22Rv1 (cell line): ENCODE results near the gene GNA15.

ENCODE experiments used
- H3K27ac ChIP-seq: fragments of 450-650 bp; 2 replicates; pipeline ENCODE4 v1.5.1; 2017
- CTCF ChIP-seq: fragments of 450-650 bp; IDR thresholded peaks from 2 replicates; pipeline ENCODE4 v1.5.1; 2017; ENCODE audit warnings: mild to moderate bottlenecking
- ZFX ChIP-seq: fragments of 450-650 bp; IDR thresholded peaks from 2 replicates; pipeline ENCODE4 v1.6.1; 2017; ENCODE audit warnings: antibody characterized with exemption, borderline replicate concordance

Gene GNA15

DNA sequence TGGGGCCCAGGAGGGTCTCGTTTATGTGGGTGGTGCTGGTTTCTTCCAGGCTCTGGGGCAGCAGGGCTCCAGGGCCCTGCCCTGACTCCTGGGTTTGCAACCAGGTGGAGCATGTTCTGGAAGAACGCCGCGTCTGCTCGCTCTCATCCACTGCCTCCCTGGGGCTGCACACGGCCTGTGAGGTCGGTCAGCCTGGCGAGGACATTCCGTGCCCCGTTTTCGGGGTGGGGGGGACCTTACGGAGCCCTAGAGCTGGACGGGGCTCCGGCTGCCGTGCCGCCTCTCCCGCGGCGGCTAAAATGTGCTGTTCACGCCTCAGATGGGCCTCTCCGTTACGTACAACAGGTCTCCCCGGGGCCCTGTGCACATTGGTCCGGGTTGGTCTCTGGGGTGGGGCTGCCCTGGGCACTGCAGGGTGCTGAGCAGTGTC lies 38.4 kb upstream of the GNA15 start:
- H3K27ac ChIP-seq, result no peak overlapping the region

GRCh38 chr19:3098141-3098514 lies 37.7 kb upstream of the GNA15 start:
- H3K27ac ChIP-seq, result no peak overlapping the region
- TF ChIP-seq CTCF, result no peak
- no peak for TF ChIP-seq ZFX

More for the DNA sequence above, 38.4 kb upstream of the GNA15 start:
- TF ChIP-seq ZFX (no peak), CTCF (no peak)

- H3K27ac ChIP-seq, result no peak overlapping the region
- TF ChIP-seq CTCF, result no peak
- TF ChIP-seq ZFX, result no peak
Observed at GRCh38 chr19:3098515-3099346, 37.1 kb upstream of the GNA15 start.

- no peak overlapping the region for H3K27ac ChIP-seq
- TF ChIP-seq ZFX (no peak), CTCF (no peak)
Observed at GRCh38 chr19:3099347-3100145, 36.3 kb upstream of the GNA15 start.

- no peak overlapping the region for H3K27ac ChIP-seq
- TF ChIP-seq CTCF, result no peak
- TF ChIP-seq ZFX, result no peak
Observed at GRCh38 chr19:3100331-3100730, 35.5 kb upstream of the GNA15 start.

GRCh38 chr19:3100747-3101730 lies 34.8 kb upstream of the GNA15 start:
- no peak overlapping the region for H3K27ac ChIP-seq
- TF ChIP-seq CTCF (no peak), ZFX (no peak)
